H1 (cell line): Measurements from ENCODE around the gene TFAP2C. TPM values are rescaled to one million over a fixed set of nuclear protein-coding genes. Genes with fewer than 3 reads are reported as not detected.

Experiments
- CTCF ChIA-PET: fragments of 300-600 bp; sonication (Branson Sonifier 250); formaldehyde crosslinking; loops from one replicate; lab custom pipeline; 2021; ENCODE audit not compliant: partially characterized antibody; lab: Charles Lee
- POLR2A ChIA-PET: fragments of 300-600 bp; sonication (Branson Sonifier 250); formaldehyde crosslinking; loops from one replicate; lab custom pipeline; 2021; ENCODE audit warnings: inconsistent platforms; ENCODE audit not compliant: partially characterized antibody; lab: Charles Lee
- DNase-seq, 2 experiments: peaks; one replicate each; pipeline versions ENCODE4 v3.0.0 to v3.0.0-alpha.2; 2010 to 2022; ENCODE audit warnings: low spot score in 2 of 2, low read depth in 1 of 2, mixed read lengths in 1 of 2
- FAIRE-seq: peaks from 2 replicates; lab custom pipeline; 2011; peaks lifted over from hg19 to GRCh38; lab: Jason Lieb, UNC
- H2AFZ ChIP-seq: 2 replicates; pipeline ENCODE4 v1.8.1; 2012; ENCODE audit warnings: low read length, inconsistent platforms
- H2AK5ac ChIP-seq: 2 replicates; pipeline ENCODE4 v1.6.1; 2013; ENCODE audit warnings: low read depth, low read length
- H2BK120ac ChIP-seq: replicated peaks from 2 replicates; pipeline ENCODE3; 2013; ENCODE audit warnings: low read depth, low read length, inconsistent platforms
- H2BK12ac ChIP-seq: 2 replicates; pipeline ENCODE4 v1.6.1; 2013; ENCODE audit warnings: low read depth, low read length
- H2BK15ac ChIP-seq: 2 replicates; pipeline ENCODE4 v1.6.1; 2013; ENCODE audit warnings: low read length
- H2BK20ac ChIP-seq: 2 replicates; pipeline ENCODE4 v1.6.1; 2013; ENCODE audit warnings: low read length
- H2BK5ac ChIP-seq: 2 replicates; pipeline ENCODE4 v1.6.1; 2013; ENCODE audit warnings: low read depth, low read length
- H3K14ac ChIP-seq: 2 replicates; pipeline ENCODE4 v1.6.1; 2013; ENCODE audit warnings: inconsistent platforms; ENCODE audit not compliant: insufficient read length
- H3K18ac ChIP-seq: 2 replicates; pipeline ENCODE4 v1.6.1; 2013; ENCODE audit warnings: low read length; ENCODE audit errors: extremely low read depth
- H3K23ac ChIP-seq: 2 replicates; pipeline ENCODE4 v1.6.1; 2013; ENCODE audit warnings: inconsistent platforms; ENCODE audit not compliant: insufficient read length
- H3K23me2 ChIP-seq: 2 replicates; pipeline ENCODE4 v1.6.1; 2013; ENCODE audit warnings: low read depth, low read length
- H3K27ac ChIP-seq: 2 replicates; pipeline ENCODE4 v1.6.1; 2011; ENCODE audit warnings: low read depth, low read length, inconsistent platforms
- H3K27me3 ChIP-seq, 4 experiments: replicated peaks in 1 of 4; 1 replicate in 1 of 4; 2 replicates in 3 of 4; pipeline versions ENCODE4 v1.6.1 to v1.8.1; 2011 to 2013; ENCODE audit warnings: low read length in 3 of 4, mild to moderate bottlenecking in 3 of 4, inconsistent platforms in 2 of 4, mixed read lengths in 2 of 4, moderate library complexity in 1 of 4; ENCODE audit not compliant: control insufficient read depth in 3 of 4, insufficient read depth in 3 of 4; ENCODE audit errors: extremely low read depth in 1 of 4
- H3K36me3 ChIP-seq, 4 experiments: 2 replicates each; pipeline versions ENCODE4 v1.6.1 to v1.8.1; 2011 to 2013; ENCODE audit warnings: mild to moderate bottlenecking in 4 of 4, low read length in 3 of 4, moderate library complexity in 2 of 4, control low read depth in 1 of 4, inconsistent platforms in 1 of 4; ENCODE audit not compliant: insufficient read depth in 4 of 4, control insufficient read depth in 2 of 4
- H3K4ac ChIP-seq: replicated peaks from 2 replicates; pipeline ENCODE3; 2013; ENCODE audit warnings: low read length, low read depth, mixed read lengths, inconsistent platforms; ENCODE audit not compliant: insufficient read length
- H3K4me1 ChIP-seq, 4 experiments: replicated peaks in 1 of 4; 1 replicate in 1 of 4; 2 replicates in 3 of 4; pipeline versions ENCODE4 v1.6.1 to v1.8.1; 2011 to 2013; ENCODE audit warnings: low read length in 3 of 4, inconsistent platforms in 2 of 4, mixed read lengths in 1 of 4; ENCODE audit not compliant: insufficient read depth in 4 of 4, control insufficient read depth in 3 of 4
- H3K4me2 ChIP-seq, 2 experiments: 2 replicates each; pipeline versions ENCODE4 v1.6.1 to v1.8.1; 2011 to 2013; ENCODE audit warnings: low read depth in 2 of 2, low read length in 2 of 2, control low read depth in 1 of 2, inconsistent platforms in 1 of 2, mild to moderate bottlenecking in 1 of 2; ENCODE audit not compliant: insufficient read depth in 1 of 2
- H3K4me3 ChIP-seq, 4 experiments: fragments of 200-600, 300-600 bp in 1 of 4; sonication (generic), shearing (Covaris generic), sonication (Bioruptor Twin) in 1 of 4; 2 replicates each; pipeline versions ENCODE4 v1.5.1 to v1.8.1; 2011 to 2016; ENCODE audit warnings: low read length in 4 of 4, low read depth in 3 of 4, control low read depth in 2 of 4, inconsistent platforms in 2 of 4, mild to moderate bottlenecking in 2 of 4, mixed read lengths in 1 of 4, moderate library complexity in 1 of 4; ENCODE audit not compliant: insufficient read depth in 2 of 4; ENCODE audit errors: extremely low read depth in 1 of 4
- H3K56ac ChIP-seq: replicated peaks from 2 replicates; pipeline ENCODE3; 2013; ENCODE audit warnings: low read depth, mild to moderate bottlenecking, mixed read lengths, low read length, inconsistent platforms; ENCODE audit not compliant: insufficient read length
- H3K79me1 ChIP-seq: 2 replicates; pipeline ENCODE4 v1.6.1; 2013; ENCODE audit warnings: low read depth, low read length, control low read depth
- H3K79me2 ChIP-seq, 2 experiments: 2 replicates each; pipeline versions ENCODE4 v1.6.1 to v1.8.1; 2012 to 2013; ENCODE audit warnings: low read length in 2 of 2, mild to moderate bottlenecking in 2 of 2, inconsistent platforms in 1 of 2; ENCODE audit not compliant: insufficient read depth in 2 of 2, control insufficient read depth in 1 of 2
- H3K9ac ChIP-seq, 4 experiments: replicated peaks in 1 of 4; 1 replicate in 1 of 4; 2 replicates in 3 of 4; pipeline versions ENCODE4 v1.6.1 to v1.8.1; 2011 to 2013; ENCODE audit warnings: low read depth in 3 of 4, low read length in 3 of 4, control low read depth in 2 of 4, mild to moderate bottlenecking in 2 of 4, moderate library complexity in 2 of 4, inconsistent platforms in 1 of 4; ENCODE audit errors: extremely low read depth in 1 of 4
- H3K9me3 ChIP-seq, 2 experiments: 2 replicates each; pipeline versions ENCODE4 v1.6.1 to v1.8.1; 2012 to 2013; ENCODE audit warnings: mild to moderate bottlenecking in 2 of 2, moderate library complexity in 2 of 2, control low read depth in 1 of 2, inconsistent platforms in 1 of 2, low read depth in 1 of 2, low read length in 1 of 2, mixed read lengths in 1 of 2; ENCODE audit not compliant: insufficient read depth in 2 of 2
- H4K20me1 ChIP-seq, 2 experiments: replicated peaks in 1 of 2; 2 replicates each; pipeline versions ENCODE3 to v1.8.1; 2011 to 2013; ENCODE audit warnings: inconsistent platforms in 2 of 2, low read length in 2 of 2, mild to moderate bottlenecking in 1 of 2; ENCODE audit not compliant: insufficient read depth in 2 of 2, control insufficient read depth in 1 of 2
- H4K5ac ChIP-seq: 2 replicates; pipeline ENCODE4 v1.6.1; 2013; ENCODE audit warnings: low read length, low read depth, mixed read lengths, inconsistent platforms; ENCODE audit not compliant: insufficient read length
- H4K8ac ChIP-seq: 2 replicates; pipeline ENCODE4 v1.8.0; 2013; ENCODE audit warnings: mild to moderate bottlenecking, moderate library complexity, low read length, inconsistent platforms; ENCODE audit not compliant: insufficient read depth; ENCODE audit errors: extremely low read depth
- H4K91ac ChIP-seq: replicated peaks from 2 replicates; pipeline ENCODE3; 2013; ENCODE audit warnings: low read length, mixed read lengths, inconsistent platforms; ENCODE audit not compliant: insufficient read length
- BRCA1 ChIP-seq: IDR thresholded peaks from 2 replicates; pipeline ENCODE4 v1.6.1; 2012; ENCODE audit warnings: low read depth, low read length, improper control_type of control experiment
- CEBPB ChIP-seq: IDR thresholded peaks from 2 replicates; pipeline ENCODE4 v1.6.1; 2012; ENCODE audit warnings: low read depth, low read length
- EP300 ChIP-seq, 2 experiments: IDR thresholded peaks; 1 replicate in 1 of 2; 2 replicates in 1 of 2; pipeline ENCODE4 v1.6.1; 2011 to 2012; ENCODE audit warnings: low read depth in 2 of 2, low read length in 2 of 2, mild to moderate bottlenecking in 2 of 2, borderline replicate concordance in 1 of 2, inconsistent platforms in 1 of 2, moderate library complexity in 1 of 2
- FOSL1 ChIP-seq: IDR thresholded peaks from 2 replicates; pipeline ENCODE4 v1.6.1; 2011; ENCODE audit warnings: mild to moderate bottlenecking, low read depth, low read length, moderate library complexity; ENCODE audit not compliant: insufficient read depth
- GTF2F1 ChIP-seq: IDR thresholded peaks from 2 replicates; pipeline ENCODE4 v1.6.1; 2012; ENCODE audit warnings: low read depth, low read length, improper control_type of control experiment, borderline replicate concordance
- HDAC2 ChIP-seq, 2 experiments: fragments of 300-600 bp in 1 of 2; sonication (generic) in 1 of 2; IDR thresholded peaks; 2 replicates each; pipeline ENCODE4 v1.6.1; 2011 to 2012; ENCODE audit warnings: low read depth in 2 of 2, low read length in 2 of 2, mild to moderate bottlenecking in 2 of 2, moderate library complexity in 2 of 2, borderline replicate concordance in 1 of 2, inconsistent platforms in 1 of 2
- PHF8 ChIP-seq: fragments of 200-600 bp; sonication (generic); conservative IDR thresholded peaks from 2 replicates; pipeline ENCODE4 v1.7.1; 2012; ENCODE audit warnings: low read depth, mild to moderate bottlenecking, inconsistent platforms, low read length, moderate library complexity
- POLR2AphosphoS5 ChIP-seq: IDR thresholded peaks from 2 replicates; pipeline ENCODE4 v1.6.1; 2011; ENCODE audit warnings: low read depth, low read length
- RBBP5 ChIP-seq: IDR thresholded peaks from 2 replicates; pipeline ENCODE4 v1.7.1; 2012; ENCODE audit warnings: low read depth, mild to moderate bottlenecking, inconsistent platforms, low read length, moderate library complexity, borderline replicate concordance
- RNF2 ChIP-seq: fragments of 200-900, 300-1000 bp; sonication (generic); IDR thresholded peaks from 2 replicates; pipeline ENCODE4 v1.7.1; 2016; ENCODE audit warnings: borderline replicate concordance, low read depth, mild to moderate bottlenecking, antibody characterized with exemption, low read length; ENCODE audit not compliant: poor library complexity, severe bottlenecking; ENCODE audit errors: missing control alignments
- RXRA ChIP-seq: IDR thresholded peaks from 2 replicates; pipeline ENCODE4 v1.6.1; 2011; ENCODE audit warnings: low read depth, mild to moderate bottlenecking, low read length, moderate library complexity; ENCODE audit not compliant: insufficient read depth
- SP1 ChIP-seq: IDR thresholded peaks from 2 replicates; pipeline ENCODE4 v1.6.1; 2011; ENCODE audit warnings: low read depth, low read length
- ZNF274 ChIP-seq: IDR thresholded peaks from 2 replicates; pipeline ENCODE4 v1.7.0; 2012; ENCODE audit warnings: low read length, borderline replicate concordance; ENCODE audit errors: extremely low read depth
- WGBS, 2 experiments: shearing (Covaris generic) in 1 of 2; methylation state at CpG; one replicate each; pipeline versions ENCODE4 v1.1.6 to v1.1.7; 2013 to 2015; ENCODE audit warnings: low lambda C conversion rate in 2 of 2, mixed read lengths in 2 of 2, inconsistent platforms in 1 of 2, low coverage in 1 of 2, missing lambda C conversion rate in 1 of 2; ENCODE audit not compliant: insufficient replicate concordance in 2 of 2, insufficient coverage in 1 of 2, insufficient read length in 1 of 2; ENCODE audit errors: extremely low coverage in 1 of 2, missing lambda C conversion rate in 1 of 2; 5-methylcytosine and 5-hydroxymethylcytosine counted together
- polyA plus RNA-seq, 7 experiments: library from polyadenylated mRNA; depleted of rRNA in 3 of 7; stranded (reverse) in 5 of 7; unstranded in 2 of 7; fragments of >200 nt in 5 of 7; fragments of 200-250 nt in 2 of 7; gene quantifications; 1 replicate in 5 of 7; 2 replicates in 1 of 7; 4 replicates in 1 of 7; pipeline versions ENCODE4 v1.2.1 to v1.2.3, GENCODE V29; 2011 to 2013; ENCODE audit warnings: missing spikeins in 2 of 7, mixed read lengths in 2 of 7
- total RNA-seq: library from RNA; stranded (reverse); fragmentation: NEBNext Ultra II Directional; extraction: Animal tissue kit (Norgen Biotek cat#: 25700); gene quantifications from 2 replicates; pipeline ENCODE4 v1.2.1, GENCODE V29; 2021

TFAP2C gene
- total and polyA plus RNA-seq, 2 of the 8 experiments (the other 6 are each of a cell fraction or from before 2014, with no cell fraction given), result 1.7 to 5.8 TPM

- Histone ChIP-seq H3K4ac (no peak overlapping the region), H3K18ac (no peak overlapping the region), H3K9ac (no peak overlapping the region), H3K79me2 (no peaks in the 10 kb centered on the region), H4K5ac (no peak overlapping the region), H3K23me2 (no peaks in the 10 kb centered on the region), H2AK5ac (no peak overlapping the region), H2AFZ (no peak overlapping the region), H3K23ac (no peak overlapping the region), H3K9me3 (no peaks in the 10 kb centered on the region), H2BK15ac (no peak overlapping the region), H2BK12ac (no peak overlapping the region), H3K14ac (no peak overlapping the region), H3K4me1 (no peaks in the 10 kb centered on the region; a peak in 1 of 7 replicates), H3K27me3 (no peaks in the 10 kb centered on the region), H3K27ac (no peak overlapping the region), H2BK120ac (no peak overlapping the region), H4K20me1 (no peaks in the 10 kb centered on the region), H4K91ac (no peak overlapping the region), H4K8ac (no peak overlapping the region), H3K4me2 (no peak overlapping the region), H3K36me3 (no peaks in the 10 kb centered on the region), H3K4me3 (no peak overlapping the region), H3K79me1 (no peaks in the 10 kb centered on the region), H3K56ac (no peak overlapping the region), H2BK20ac (no peak overlapping the region), H2BK5ac (no peak overlapping the region)
- FAIRE-seq (no peak), DNase-seq (no peak)
- ChIA-PET POLR2A (no interaction called here), CTCF (interaction anchor here (0.8 to 1.0 kb wide), 2 partner anchors 12 to 386 kb away, joined by 3 to 4 read pairs; no protein-coding TSS in a partner anchor)
- WGBS, 2 experiments, result 93% methylated on average over 3 of the region's 3 CpGs; no CpG with 5 or more reads in 1 of the 2 experiments
- TF ChIP-seq FOSL1, result no peak
- TF ChIP-seq RBBP5, result no peak
- TF ChIP-seq SP1, result no peak
- no peak for TF ChIP-seq GTF2F1
- TF ChIP-seq HDAC2 (IDR thresholded peaks at IDR 0.05; ENCODE audit: borderline replicate concordance in 1 of 2, low read depth in 2 of 2, low read length in 2 of 2), result no peak
- TF ChIP-seq ZNF274, result no peak
- no peak for TF ChIP-seq RNF2
- TF ChIP-seq PHF8, result no peak
- no peak for TF ChIP-seq CEBPB
- TF ChIP-seq POLR2AphosphoS5, result no peak
- TF ChIP-seq EP300 (IDR thresholded peaks at IDR 0.05; ENCODE audit: borderline replicate concordance in 1 of 2, low read depth in 2 of 2, low read length in 2 of 2), result no peak
- no peak for TF ChIP-seq RXRA
- TF ChIP-seq BRCA1, result no peak
Measured at GRCh38 chr20:56609321-56609720, 19.8 kb upstream of the TFAP2C start.
